Mammary epithelial cell (primary cell): Measurements from ENCODE around the gene BBS12.

ENCODE experiments used
- EZH2 ChIP-seq: IDR thresholded peaks from 2 replicates; pipeline ENCODE4 v1.6.1; 2012; ENCODE audit warnings: low read length, inconsistent platforms, borderline replicate concordance
- TF ChIP-seq, protein P1 (sequence below), 2 donors: IDR thresholded peaks in 1 of 2; conservative IDR thresholded peaks in 1 of 2; 2 replicates each; pipeline ENCODE4 v1.5.1; 2011 to 2012; ENCODE audit warnings: inconsistent platforms in 2 of 2, low read length in 2 of 2, mild to moderate bottlenecking in 2 of 2, control low read depth in 1 of 2, low read depth in 1 of 2; ENCODE audit not compliant: insufficient read depth in 1 of 2; ENCODE audit errors: extremely low read depth in 1 of 2

DNA sequence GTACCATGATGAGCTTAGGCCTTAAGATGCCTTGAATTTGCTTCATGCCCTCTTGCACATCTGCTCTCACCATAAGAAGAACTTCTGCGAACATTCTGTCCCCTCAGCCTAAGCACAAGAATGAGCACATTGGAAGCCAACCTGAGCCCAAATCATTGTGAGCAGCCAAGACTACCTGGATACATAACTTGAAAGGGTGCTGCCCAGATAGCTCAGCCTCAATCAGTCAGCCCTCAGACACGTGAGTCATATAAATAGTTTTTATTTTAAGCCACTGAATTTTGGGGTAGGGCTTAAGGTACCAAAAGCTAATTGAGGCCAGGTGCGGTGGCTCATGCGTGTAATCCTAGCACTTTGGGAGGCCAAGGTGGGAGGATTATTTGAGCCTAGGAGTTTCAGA, 27.5 kb upstream of the BBS12 start:
- TF ChIP-seq, protein P1, sequence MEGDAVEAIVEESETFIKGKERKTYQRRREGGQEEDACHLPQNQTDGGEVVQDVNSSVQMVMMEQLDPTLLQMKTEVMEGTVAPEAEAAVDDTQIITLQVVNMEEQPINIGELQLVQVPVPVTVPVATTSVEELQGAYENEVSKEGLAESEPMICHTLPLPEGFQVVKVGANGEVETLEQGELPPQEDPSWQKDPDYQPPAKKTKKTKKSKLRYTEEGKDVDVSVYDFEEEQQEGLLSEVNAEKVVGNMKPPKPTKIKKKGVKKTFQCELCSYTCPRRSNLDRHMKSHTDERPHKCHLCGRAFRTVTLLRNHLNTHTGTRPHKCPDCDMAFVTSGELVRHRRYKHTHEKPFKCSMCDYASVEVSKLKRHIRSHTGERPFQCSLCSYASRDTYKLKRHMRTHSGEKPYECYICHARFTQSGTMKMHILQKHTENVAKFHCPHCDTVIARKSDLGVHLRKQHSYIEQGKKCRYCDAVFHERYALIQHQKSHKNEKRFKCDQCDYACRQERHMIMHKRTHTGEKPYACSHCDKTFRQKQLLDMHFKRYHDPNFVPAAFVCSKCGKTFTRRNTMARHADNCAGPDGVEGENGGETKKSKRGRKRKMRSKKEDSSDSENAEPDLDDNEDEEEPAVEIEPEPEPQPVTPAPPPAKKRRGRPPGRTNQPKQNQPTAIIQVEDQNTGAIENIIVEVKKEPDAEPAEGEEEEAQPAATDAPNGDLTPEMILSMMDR (conservative IDR thresholded peaks at IDR 0.05 in 1 of 2, IDR thresholded peaks at IDR 0.05 in 1 of 2; ENCODE audit: extremely low read depth in 1 of 2, insufficient read depth in 1 of 2, low read depth in 1 of 2, low read length in 2 of 2), result no peak
- TF ChIP-seq EZH2, result no peak
